ENCODE measurements around the gene TMEM109. TPM values are rescaled to one million over a fixed set of nuclear protein-coding genes. Genes with fewer than 3 reads are reported as not detected.

Gene TMEM109
- total RNA-seq, 2 donors from 2014 or later = 81.8 to 105 TPM

DNA sequence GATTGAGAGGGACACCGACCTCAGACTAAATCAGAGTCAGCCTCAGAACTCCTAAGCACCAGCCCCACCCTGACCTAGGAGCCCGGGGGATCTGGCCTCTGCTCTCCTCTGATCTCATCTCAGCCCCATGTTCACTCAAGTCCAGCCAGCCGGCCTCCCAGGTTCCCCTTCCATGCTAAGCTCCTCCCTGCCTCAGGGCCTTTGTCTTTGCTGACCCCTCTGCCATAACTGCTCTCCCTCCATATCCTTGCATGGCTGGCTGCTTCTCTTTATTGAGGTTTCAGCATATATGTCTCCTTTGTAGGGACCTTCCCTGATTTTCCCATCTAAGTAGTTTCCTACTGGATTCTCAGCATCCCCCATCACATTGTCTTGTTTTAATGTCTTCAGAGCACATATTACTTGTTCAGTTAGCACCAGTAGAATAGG lies 38.8 kb downstream of the TMEM109 start:
- DNase-seq (ENCODE audit: low spot score) = no peak
- H3K4me1 Mint-ChIP-seq (ENCODE audit: low read depth in 2 of 2) = peaks cover 11 to 16% of the 10 kb centered on the region in 2 donors

DNA sequence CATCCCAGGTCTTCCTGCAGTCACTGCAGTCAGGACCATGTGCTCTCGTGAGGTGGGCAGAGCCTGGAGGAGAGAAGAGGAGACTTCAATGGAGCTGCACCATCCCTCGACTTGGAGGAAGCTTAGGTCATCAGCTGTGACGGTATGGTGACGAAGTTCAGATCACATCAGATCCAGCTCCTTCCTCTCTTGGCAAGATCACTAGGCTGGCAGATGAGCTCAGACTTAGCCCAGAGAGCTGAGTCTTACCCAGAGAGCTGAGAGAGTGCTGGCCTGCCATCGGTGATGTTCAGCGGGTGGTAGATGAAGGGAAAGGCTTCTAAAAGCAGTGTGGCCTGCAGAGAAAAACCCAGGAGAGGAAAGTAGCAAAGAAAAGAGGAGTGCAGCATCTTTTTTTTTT lies 39.8 kb downstream of the TMEM109 start:
- ATAC-seq = no peak
- peaks cover 11 to 16% of the 10 kb centered on the region in 2 donors for H3K4me1 Mint-ChIP-seq (ENCODE audit: low read depth in 2 of 2)
- H3K4me3 Mint-ChIP-seq = no peak overlapping the region
- H3K27me3 Mint-ChIP-seq = peaks cover 7 to 24% of the 10 kb centered on the region in 2 donors
- H3K27ac Mint-ChIP-seq = no peak overlapping the region
- H3K9me3 Mint-ChIP-seq = no peaks in the 10 kb centered on the region
- no peak for DNase-seq (ENCODE audit: low spot score)
- no peaks in the 10 kb centered on the region for H3K36me3 Mint-ChIP-seq

More for the DNA sequence above, 38.8 kb downstream of the TMEM109 start:
- peak overlapping the region in 1 of 2 donors; percentile 92 for H3K27ac Mint-ChIP-seq
- ATAC-seq = no peak
- peaks cover 11 to 22% of the 10 kb centered on the region in 2 donors for H3K27me3 Mint-ChIP-seq
- no peaks in the 10 kb centered on the region for H3K36me3 Mint-ChIP-seq
- no peaks in the 10 kb centered on the region for H3K9me3 Mint-ChIP-seq
- peak overlapping the region; percentile 85 for H3K4me3 Mint-ChIP-seq

DNA sequence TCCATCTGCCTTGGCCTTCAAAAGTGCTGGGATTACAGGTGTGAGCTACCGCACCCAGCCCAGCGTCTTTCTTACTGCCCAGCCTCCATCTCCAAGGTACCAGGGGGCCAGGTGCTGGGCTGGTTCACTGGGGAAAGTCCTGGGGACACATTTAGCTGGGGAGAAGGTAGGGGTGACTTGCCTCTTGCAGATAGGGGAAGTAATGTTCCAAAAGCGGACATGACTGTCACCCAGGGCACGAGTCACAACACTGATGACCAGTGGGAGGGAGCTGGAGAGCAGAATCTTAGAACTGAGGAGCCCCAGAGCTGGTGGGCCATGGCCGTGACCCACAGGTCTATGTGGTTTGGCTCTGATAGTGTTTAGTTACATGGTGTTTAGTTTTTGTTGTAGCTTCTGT lies 40.5 kb downstream of the TMEM109 start:
- peaks cover under 1 to 25% of the 10 kb centered on the region in 2 donors for H3K27me3 Mint-ChIP-seq
- DNase-seq (ENCODE audit: low spot score) (no peak), ATAC-seq (no peak)
- no peaks in the 10 kb centered on the region for H3K9me3 Mint-ChIP-seq
- no peaks in the 10 kb centered on the region for H3K36me3 Mint-ChIP-seq
- H3K4me1 Mint-ChIP-seq (ENCODE audit: low read depth in 2 of 2) = peaks cover 11 to 16% of the 10 kb centered on the region in 2 donors
- no peak overlapping the region for H3K27ac Mint-ChIP-seq
- H3K4me3 Mint-ChIP-seq = no peak overlapping the region

DNA sequence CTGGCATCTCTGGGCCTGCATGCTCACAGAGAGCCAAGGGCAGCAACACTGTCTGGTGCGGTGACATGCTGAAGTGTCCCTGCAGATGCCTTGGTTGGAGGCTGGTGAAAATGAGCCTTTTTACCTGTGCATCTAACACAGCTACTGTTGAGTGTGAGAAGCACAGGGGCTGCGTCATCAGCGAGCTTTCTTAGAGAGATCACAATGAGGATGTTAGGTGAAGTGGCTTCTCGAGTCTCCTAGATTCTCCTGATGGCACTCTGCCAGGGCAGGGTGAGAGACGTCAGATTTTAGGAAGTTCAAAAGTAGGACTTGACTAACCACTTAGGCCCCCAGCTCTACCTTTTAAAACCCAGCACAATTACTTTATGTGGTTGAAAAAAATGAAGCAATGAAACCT lies 41.6 kb downstream of the TMEM109 start:
- peaks cover 7 to 34% of the 10 kb centered on the region in 2 donors for H3K27me3 Mint-ChIP-seq
- H3K9me3 Mint-ChIP-seq = no peaks in the 10 kb centered on the region
- no peak overlapping the region for H3K4me3 Mint-ChIP-seq
- ATAC-seq (no peak), DNase-seq (ENCODE audit: low spot score) (no peak)
- peaks cover 11 to 16% of the 10 kb centered on the region in 2 donors for H3K4me1 Mint-ChIP-seq (ENCODE audit: low read depth in 2 of 2)
- H3K36me3 Mint-ChIP-seq = no peaks in the 10 kb centered on the region
- no peak overlapping the region for H3K27ac Mint-ChIP-seq

DNA sequence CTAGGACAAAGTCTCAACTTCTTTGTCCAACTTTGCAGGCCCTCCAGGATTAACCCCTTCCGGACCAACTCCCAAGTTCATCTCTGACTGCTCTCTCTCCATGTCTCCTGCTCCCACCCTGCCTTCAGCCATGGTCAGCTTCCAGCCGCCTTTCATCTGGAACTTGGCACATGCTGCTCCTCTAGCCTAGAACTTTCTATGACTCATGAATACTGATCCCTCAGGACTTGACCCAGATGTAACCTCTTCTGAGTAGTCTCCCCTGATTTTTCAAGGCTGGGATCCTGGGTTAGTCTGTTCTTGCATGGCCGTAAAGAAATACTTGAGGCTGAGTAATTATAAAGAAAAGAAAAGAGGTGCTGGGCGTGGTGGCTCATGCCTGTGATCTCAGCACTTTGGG lies 43.2 kb downstream of the TMEM109 start:
- peaks cover 15 to 35% of the 10 kb centered on the region in 2 donors for H3K27me3 Mint-ChIP-seq
- peaks cover 9% of the 10 kb centered on the region in 2 donors for H3K4me1 Mint-ChIP-seq (ENCODE audit: low read depth in 2 of 2)
- ATAC-seq (no peak), DNase-seq (ENCODE audit: low spot score) (no peak)
- H3K36me3 Mint-ChIP-seq = no peaks in the 10 kb centered on the region
- no peaks in the 10 kb centered on the region for H3K9me3 Mint-ChIP-seq
- H3K4me3 Mint-ChIP-seq = no peak overlapping the region
- H3K27ac Mint-ChIP-seq = no peak overlapping the region

DNA sequence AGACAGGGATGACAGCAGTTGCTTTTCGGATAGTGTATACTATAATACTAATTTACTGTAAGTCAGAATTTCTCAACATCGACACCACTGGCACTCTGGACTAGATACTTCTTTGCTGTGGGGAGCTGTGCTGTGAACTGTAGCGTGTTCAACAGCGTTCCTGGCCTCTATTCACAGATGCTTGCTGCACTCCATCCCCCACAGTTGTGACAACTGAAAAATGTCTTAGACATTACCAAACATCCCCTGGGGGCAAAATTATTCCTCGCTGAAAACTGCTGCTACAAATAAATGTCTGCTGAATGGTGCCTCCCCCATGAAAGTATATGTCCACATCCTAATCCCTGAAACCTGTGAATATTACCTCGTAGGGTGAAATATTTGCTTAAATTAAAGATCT lies 45.5 kb downstream of the TMEM109 start:
- Mint-ChIP-seq H3K27me3 (peaks cover 15 to 28% of the 10 kb centered on the region in 2 donors), H3K27ac (no peak overlapping the region), H3K36me3 (no peaks in the 10 kb centered on the region), H3K9me3 (no peaks in the 10 kb centered on the region), H3K4me1 (ENCODE audit: low read depth in 2 of 2) (no peaks in the 10 kb centered on the region), H3K4me3 (no peak overlapping the region)
- DNase-seq (ENCODE audit: low spot score) (no peak), ATAC-seq (no peak)

DNA sequence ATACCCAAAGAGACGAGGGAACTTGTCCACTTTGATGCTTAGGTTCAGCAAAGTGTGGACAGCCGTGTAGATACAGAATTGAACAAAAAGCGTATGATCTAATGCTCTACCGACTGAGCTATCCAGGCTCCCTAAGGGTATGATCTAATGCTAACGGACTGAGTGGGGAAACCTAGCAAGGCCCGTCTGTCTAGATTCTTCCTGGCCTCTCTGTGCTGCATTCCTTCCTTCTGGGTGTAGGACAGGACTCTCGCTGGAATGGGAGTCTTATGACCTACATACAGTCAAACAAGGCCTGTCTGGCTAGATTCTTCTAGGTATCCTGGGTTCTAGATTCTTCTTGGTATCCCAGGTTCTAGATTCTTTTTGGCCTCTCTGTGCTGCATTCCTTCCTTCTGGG lies 46.4 kb downstream of the TMEM109 start:
- Mint-ChIP-seq H3K36me3 (no peaks in the 10 kb centered on the region), H3K27me3 (peaks cover 15 to 28% of the 10 kb centered on the region in 2 donors), H3K4me3 (no peak overlapping the region), H3K27ac (no peak overlapping the region), H3K4me1 (ENCODE audit: low read depth in 2 of 2) (no peaks in the 10 kb centered on the region), H3K9me3 (no peaks in the 10 kb centered on the region)
- DNase-seq (ENCODE audit: low spot score) (no peak), ATAC-seq (no peak)

DNA sequence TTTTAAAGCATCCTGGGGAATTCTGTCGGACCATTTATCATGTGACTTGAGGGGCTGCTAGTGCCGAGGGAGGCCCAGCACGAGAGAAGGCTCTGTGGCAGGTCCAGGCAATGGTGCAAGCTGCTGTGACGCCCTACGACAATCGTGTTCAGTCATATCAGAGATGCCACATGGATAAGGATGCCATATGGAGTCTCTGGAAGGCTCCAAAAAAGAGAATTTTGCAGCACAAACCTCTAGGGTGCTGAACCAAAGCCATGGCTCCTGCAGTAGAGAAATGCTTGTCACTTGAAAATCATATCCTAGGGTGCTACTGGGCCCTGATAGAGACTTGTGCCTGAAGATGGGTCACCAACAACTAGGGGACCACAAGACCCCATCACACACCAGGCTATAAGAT lies 50.8 kb downstream of the TMEM109 start:
- Mint-ChIP-seq H3K9me3 (no peaks in the 10 kb centered on the region), H3K27ac (no peak overlapping the region)
- no peak for ATAC-seq

DNA sequence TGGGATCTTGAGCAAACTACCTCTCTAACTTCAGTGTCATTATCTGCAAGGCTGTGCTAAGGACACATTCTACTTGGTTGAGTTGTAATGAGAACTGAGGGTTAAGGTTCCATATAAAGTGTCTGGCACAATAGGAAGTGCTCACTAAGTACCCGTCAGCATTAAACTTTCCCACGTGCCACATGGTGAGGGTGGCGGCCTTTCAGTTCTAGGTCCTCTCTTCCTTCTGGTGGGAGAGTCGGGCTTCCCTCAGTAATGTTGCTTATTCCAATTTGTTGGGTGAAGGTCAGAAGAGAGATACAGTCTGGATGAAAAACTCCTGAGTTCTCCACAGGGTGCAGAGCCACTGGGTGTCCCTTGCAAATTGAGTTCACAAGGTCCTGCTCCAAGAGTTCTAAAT lies 52.9 kb downstream of the TMEM109 start:
- peaks cover 10 to 11% of the 10 kb centered on the region in 2 donors for H3K27me3 Mint-ChIP-seq
- no peaks in the 10 kb centered on the region for H3K36me3 Mint-ChIP-seq
- H3K4me3 Mint-ChIP-seq = no peak overlapping the region
- peaks cover 17 to 18% of the 10 kb centered on the region in 2 donors for H3K4me1 Mint-ChIP-seq (ENCODE audit: low read depth in 2 of 2)
- ATAC-seq = no peak
- H3K9me3 Mint-ChIP-seq = no peaks in the 10 kb centered on the region
- no peak overlapping the region for H3K27ac Mint-ChIP-seq
- no peak for DNase-seq (ENCODE audit: low spot score)

More for the DNA sequence above, 50.8 kb downstream of the TMEM109 start:
- DNase-seq (ENCODE audit: low spot score) = no peak
- Mint-ChIP-seq H3K27me3 (peaks cover 19 to 22% of the 10 kb centered on the region in 2 donors), H3K4me1 (ENCODE audit: low read depth in 2 of 2) (no peaks in the 10 kb centered on the region), H3K4me3 (no peak overlapping the region), H3K36me3 (no peaks in the 10 kb centered on the region)

DNA sequence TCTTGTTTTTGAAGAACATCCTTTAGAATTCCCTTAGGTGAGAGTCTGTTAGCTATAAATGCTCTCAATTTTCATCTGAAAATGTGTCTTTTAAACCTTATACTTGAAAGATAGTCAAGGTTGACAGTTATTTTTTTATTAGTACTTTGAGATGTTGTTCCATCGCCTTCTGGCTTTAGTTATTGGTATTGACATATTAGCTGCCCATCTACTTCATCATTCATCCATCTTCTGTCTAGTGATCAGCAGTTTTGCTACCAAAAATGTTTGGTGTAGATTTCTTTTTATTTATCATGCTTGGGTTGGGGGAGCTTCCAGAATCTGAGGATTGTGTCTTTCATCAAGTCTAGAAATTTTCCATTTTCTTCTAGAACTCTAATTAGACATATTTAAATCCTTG lies 54.3 kb downstream of the TMEM109 start:
- no peaks in the 10 kb centered on the region for H3K9me3 Mint-ChIP-seq
- no peak overlapping the region for H3K4me3 Mint-ChIP-seq
- H3K27ac Mint-ChIP-seq = no peak overlapping the region
- no peak for ATAC-seq
- no peak for DNase-seq (ENCODE audit: low spot score)
- H3K4me1 Mint-ChIP-seq (ENCODE audit: low read depth in 2 of 2) = peaks cover 18 to 26% of the 10 kb centered on the region in 2 donors
- H3K27me3 Mint-ChIP-seq = peaks cover 10 to 11% of the 10 kb centered on the region in 2 donors
- no peaks in the 10 kb centered on the region for H3K36me3 Mint-ChIP-seq

DNA sequence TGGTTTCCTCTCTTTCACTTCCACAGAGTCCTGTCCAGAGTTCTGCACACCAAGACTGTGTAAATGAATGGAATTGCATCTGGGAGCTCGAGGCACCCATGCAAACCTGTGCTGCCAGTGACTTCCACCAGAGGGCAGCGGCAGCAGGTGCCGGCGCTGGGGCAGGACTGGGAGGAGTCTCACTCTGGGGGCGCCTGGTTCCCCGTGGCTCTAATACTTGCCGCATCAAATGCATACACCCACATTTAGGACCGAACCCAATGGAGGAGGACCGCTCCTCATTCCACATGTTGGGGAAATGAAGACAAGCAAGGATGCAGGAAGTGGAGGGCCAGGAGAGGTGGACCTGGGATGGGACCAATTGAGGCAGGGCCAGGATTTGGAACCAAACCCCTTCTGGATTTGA lies 56.4 kb downstream of the TMEM109 start:
- Mint-ChIP-seq H3K27ac (peak overlapping the region in 1 of 2 donors; percentile 50), H3K36me3 (no peaks in the 10 kb centered on the region)

DNA sequence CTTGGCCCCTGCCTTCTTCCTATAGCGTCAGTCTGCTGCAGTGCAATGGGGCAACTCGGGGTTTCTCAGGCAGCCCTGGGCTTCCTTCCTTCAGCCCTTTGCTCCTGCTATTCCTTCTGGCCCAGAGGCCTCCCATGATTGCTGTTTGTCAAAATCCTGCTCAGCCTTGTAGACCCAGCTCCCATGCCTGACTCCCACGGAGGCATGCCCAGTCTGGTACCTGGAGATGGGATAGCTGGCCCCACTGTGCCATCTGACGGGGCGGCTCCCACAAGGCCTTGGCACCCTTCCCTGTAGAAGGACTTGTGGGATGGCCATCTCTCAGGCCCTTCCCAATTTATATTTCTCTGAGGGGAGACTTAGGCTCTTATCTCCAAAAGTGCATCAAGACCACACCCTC lies 56.9 kb downstream of the TMEM109 start:
- Mint-ChIP-seq H3K4me3 (peak overlapping the region; percentile 84), H3K36me3 (no peaks in the 10 kb centered on the region), H3K27me3 (peaks cover 10 to 11% of the 10 kb centered on the region in 2 donors), H3K4me1 (ENCODE audit: low read depth in 2 of 2) (peaks cover 29 to 35% of the 10 kb centered on the region in 2 donors), H3K27ac (peak overlapping the region; percentile 39 to 54), H3K9me3 (no peaks in the 10 kb centered on the region)
- no peak for ATAC-seq
- DNase-seq (ENCODE audit: low spot score) = no peak

More for the DNA sequence above, 56.4 kb downstream of the TMEM109 start:
- DNase-seq (ENCODE audit: low spot score) = peak; percentile 69
- H3K4me1 Mint-ChIP-seq (ENCODE audit: low read depth in 2 of 2) = peaks cover 29 to 35% of the 10 kb centered on the region in 2 donors
- no peaks in the 10 kb centered on the region for H3K9me3 Mint-ChIP-seq
- no peak overlapping the region for H3K4me3 Mint-ChIP-seq
- ATAC-seq = peak; percentile 67 to 81
- H3K27me3 Mint-ChIP-seq = peaks cover 10 to 11% of the 10 kb centered on the region in 2 donors

DNA sequence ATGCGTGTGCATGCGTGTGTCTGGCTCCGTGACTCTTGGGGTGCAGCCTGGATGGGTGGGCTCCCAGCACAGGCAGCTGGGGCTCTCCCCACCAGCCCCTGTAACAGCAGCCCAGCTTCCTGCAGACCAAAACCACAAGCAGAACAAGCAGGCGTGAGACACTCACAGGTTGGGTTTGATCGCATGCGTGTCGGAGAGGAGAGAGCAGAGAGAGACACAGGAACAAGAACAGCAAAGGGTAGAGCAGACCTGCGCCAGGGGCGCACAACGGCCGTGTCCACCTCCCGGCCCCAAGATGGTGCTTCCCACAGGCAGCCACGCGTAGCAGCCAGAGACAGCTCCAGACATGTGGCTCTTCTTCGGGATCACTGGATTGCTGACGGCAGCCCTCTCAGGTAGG lies 57.6 kb downstream of the TMEM109 start, which contains the start of gene CD6:
Gene CD6, plus strand, starts transcription at position 161 of the 400 bp plus-strand sequence. Its CDS starts 186 bp downstream, at position 347.
- peak; percentile 67 to 82 for ATAC-seq
- Mint-ChIP-seq H3K36me3 (no peaks in the 10 kb centered on the region), H3K27me3 (peaks cover 10 to 11% of the 10 kb centered on the region in 2 donors)

DNA sequence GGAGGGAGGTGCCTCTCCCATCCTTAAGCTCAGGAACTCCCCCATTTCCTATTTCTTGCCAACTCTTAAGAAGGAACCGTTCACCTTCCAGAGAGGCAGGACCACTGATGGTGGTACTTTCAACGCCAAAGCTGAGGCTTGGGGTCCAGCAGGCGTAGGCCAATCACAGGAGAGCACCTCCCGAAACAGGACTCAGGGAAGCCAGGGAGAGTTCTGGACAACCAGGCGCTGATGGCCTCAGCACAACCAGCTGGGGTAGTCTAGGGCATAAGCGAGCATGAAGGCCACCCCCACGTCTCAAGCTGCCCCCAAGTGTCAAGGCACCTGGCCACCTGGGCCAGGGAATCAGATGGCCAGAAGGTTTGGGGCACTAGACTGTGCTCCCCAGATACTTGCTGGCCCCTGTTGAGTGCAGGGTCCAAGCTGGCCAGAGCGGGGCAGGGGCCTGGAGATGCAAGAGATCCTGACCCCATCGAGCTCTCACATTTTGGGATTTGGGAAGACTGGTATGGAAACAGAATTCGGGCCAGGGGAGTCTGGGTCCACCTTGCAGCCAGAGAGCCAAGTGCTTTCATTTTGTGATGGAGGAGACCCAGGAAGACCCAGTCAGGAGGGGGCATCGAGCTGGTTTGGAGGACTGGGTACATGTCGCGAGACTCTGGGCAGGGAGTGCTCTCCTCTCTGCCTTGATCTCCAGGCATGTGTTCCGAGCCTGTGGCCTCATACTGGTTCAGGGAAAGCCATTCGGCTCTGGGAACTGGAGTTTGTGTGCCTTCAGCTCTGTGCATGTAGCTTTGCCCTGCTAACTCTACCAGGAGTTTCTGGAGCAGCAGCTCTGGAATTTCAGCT lies 58.4 kb downstream of the TMEM109 start:
- ATAC-seq (peak in 1 of 2 donors; percentile 39), DNase-seq (ENCODE audit: low spot score) (no peak)
- peaks cover 38 to 40% of the 10 kb centered on the region in 2 donors for H3K4me1 Mint-ChIP-seq (ENCODE audit: low read depth in 2 of 2)

More for the DNA sequence above, 57.6 kb downstream of the TMEM109 start, which contains the start of gene CD6:
- peak within 1 kb of the TSS; percentile 50 to 54 for H3K27ac Mint-ChIP-seq
- peak within 1 kb of the TSS; percentile 84 for H3K4me3 Mint-ChIP-seq
- no peak for DNase-seq (ENCODE audit: low spot score)
- H3K4me1 Mint-ChIP-seq (ENCODE audit: low read depth in 2 of 2) = peaks cover 31 to 36% of the 10 kb centered on the region in 2 donors
- no peaks in the 10 kb centered on the region for H3K9me3 Mint-ChIP-seq

More for the DNA sequence above, 58.4 kb downstream of the TMEM109 start:
- H3K4me3 Mint-ChIP-seq = peak overlapping the region; percentile 84
- H3K27ac Mint-ChIP-seq = peak overlapping the region; percentile 39 to 54
- H3K27me3 Mint-ChIP-seq = peaks cover 10% of the 10 kb centered on the region in 2 donors
- H3K36me3 Mint-ChIP-seq = no peaks in the 10 kb centered on the region
- H3K9me3 Mint-ChIP-seq = no peaks in the 10 kb centered on the region
